Measurements from ENCODE around the gene CCDC9B. TPM values are rescaled to one million over a fixed set of nuclear protein-coding genes. Genes with fewer than 3 reads are reported as not detected.

CCDC9B gene
- total RNA-seq, 1 donor from 2014 or later: 9.8 TPM

DNA sequence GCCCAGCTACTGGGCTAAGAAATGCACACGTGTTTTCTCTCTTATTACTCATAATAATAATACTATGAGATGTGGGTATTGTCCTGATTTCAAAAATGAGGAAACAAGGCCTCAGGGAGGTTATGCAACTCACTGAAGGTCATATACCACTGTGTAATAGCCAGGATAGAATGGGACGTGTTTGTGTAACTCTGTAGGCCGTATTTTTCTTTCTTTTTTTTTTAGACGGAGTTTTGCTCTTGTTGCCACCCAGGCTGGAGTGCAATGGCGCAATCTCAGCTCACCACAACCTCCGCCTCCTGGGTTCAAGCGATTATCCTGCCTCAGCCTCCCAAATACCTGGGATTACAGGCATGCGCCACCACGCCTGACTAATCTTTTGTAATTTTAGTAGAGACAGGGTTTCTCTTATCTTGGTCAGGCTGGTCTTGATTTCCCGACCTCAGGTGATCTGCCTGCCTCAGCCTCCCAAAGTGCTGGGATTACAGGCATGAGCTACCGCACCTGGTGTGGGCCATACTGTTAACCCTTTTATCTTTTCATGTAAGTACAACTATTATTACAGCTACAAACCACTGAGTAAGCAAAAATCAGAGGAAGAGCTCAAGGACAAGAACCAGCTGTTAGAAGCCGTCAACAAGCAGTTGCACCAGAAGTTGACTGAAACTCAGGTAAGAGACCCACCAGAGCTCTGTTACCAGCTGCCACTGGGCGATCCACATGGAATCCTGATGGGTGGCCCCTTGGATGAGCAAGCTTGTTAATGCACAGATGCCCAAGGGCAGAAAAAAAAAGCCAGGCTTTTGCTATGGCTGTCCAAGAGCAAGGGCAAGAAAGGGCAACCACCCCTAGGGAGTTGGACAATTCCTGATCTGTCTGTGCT lies 48.4 kb upstream of the CCDC9B start:
- DNase-seq (ENCODE audit: low read depth) (no peak), FAIRE-seq (no peak)
- Histone ChIP-seq H3K4me1 (ENCODE audit: insufficient read depth, low read length) (no peaks in the 10 kb centered on the region), H3K27ac (ENCODE audit: low read depth, low read length) (no peak overlapping the region), H3K36me3 (ENCODE audit: insufficient read depth, low read length) (peaks cover 59% of the 10 kb centered on the region), H3K9me3 (ENCODE audit: insufficient read depth, low read depth, low read length) (no peaks in the 10 kb centered on the region), H3K27me3 (ENCODE audit: insufficient read depth, low read length) (no peaks in the 10 kb centered on the region), H3K4me2 (ENCODE audit: low read length) (no peak overlapping the region), H4K20me1 (ENCODE audit: insufficient read depth, low read length) (no peaks in the 10 kb centered on the region), H3K9ac (ENCODE audit: low read length) (no peak overlapping the region), H3K79me2 (ENCODE audit: insufficient read depth, low read length) (peaks cover 21% of the 10 kb centered on the region), H2AFZ (ENCODE audit: low read depth, low read length) (no peak overlapping the region), H3K4me3 (ENCODE audit: insufficient read depth, low read depth, low read length) (no peak overlapping the region)
- Mint-ChIP-seq H3K27me3 (ENCODE audit: low read depth, unreplicated experiment) (no peaks in the 10 kb centered on the region), H3K9me3 (ENCODE audit: unreplicated experiment) (no peaks in the 10 kb centered on the region), H3K27ac (ENCODE audit: unreplicated experiment) (no peak overlapping the region), H3K36me3 (ENCODE audit: low read depth, unreplicated experiment) (peaks cover 38% of the 10 kb centered on the region), H3K4me1 (ENCODE audit: low read depth, unreplicated experiment) (peaks cover 3% of the 10 kb centered on the region), H3K4me3 (ENCODE audit: unreplicated experiment) (no peak overlapping the region)
- TF ChIP-seq EZH2 (IDR thresholded peaks at IDR 0.05; ENCODE audit: insufficient read depth, low read length): no peak
- TF ChIP-seq, protein P1, sequence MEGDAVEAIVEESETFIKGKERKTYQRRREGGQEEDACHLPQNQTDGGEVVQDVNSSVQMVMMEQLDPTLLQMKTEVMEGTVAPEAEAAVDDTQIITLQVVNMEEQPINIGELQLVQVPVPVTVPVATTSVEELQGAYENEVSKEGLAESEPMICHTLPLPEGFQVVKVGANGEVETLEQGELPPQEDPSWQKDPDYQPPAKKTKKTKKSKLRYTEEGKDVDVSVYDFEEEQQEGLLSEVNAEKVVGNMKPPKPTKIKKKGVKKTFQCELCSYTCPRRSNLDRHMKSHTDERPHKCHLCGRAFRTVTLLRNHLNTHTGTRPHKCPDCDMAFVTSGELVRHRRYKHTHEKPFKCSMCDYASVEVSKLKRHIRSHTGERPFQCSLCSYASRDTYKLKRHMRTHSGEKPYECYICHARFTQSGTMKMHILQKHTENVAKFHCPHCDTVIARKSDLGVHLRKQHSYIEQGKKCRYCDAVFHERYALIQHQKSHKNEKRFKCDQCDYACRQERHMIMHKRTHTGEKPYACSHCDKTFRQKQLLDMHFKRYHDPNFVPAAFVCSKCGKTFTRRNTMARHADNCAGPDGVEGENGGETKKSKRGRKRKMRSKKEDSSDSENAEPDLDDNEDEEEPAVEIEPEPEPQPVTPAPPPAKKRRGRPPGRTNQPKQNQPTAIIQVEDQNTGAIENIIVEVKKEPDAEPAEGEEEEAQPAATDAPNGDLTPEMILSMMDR (IDR thresholded peaks at IDR 0.05; ENCODE audit: insufficient read depth, low read depth, low read length): no peak

DNA sequence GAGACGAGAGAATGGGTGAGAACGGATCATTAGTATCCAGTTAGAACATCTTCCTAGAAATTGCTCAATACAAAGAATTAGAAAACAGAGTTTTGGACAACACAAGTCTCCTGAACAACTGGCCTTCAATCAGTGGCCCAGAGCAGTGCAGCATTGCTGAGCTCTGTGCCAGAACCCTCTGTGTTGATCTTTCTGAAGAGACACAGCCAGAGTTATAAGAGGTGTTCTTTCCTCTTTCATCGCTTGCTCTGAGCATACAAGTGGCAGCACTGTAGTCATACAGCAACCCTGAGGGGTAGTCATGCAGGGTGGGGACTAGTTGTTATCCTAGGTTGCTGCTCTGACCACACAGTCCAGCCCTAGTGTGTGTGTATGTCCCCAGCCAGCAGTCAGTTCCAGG lies 45.7 kb upstream of the CCDC9B start:
- Histone ChIP-seq H3K4me1 (ENCODE audit: insufficient read depth, low read length) (peaks cover 6% of the 10 kb centered on the region), H3K9ac (ENCODE audit: low read length) (no peak overlapping the region), H4K20me1 (ENCODE audit: insufficient read depth, low read length) (no peaks in the 10 kb centered on the region), H3K27me3 (ENCODE audit: insufficient read depth, low read length) (no peaks in the 10 kb centered on the region), H3K9me3 (ENCODE audit: insufficient read depth, low read depth, low read length) (no peaks in the 10 kb centered on the region), H3K4me3 (ENCODE audit: insufficient read depth, low read depth, low read length) (no peak overlapping the region), H3K4me2 (ENCODE audit: low read length) (no peak overlapping the region), H2AFZ (ENCODE audit: low read depth, low read length) (no peak overlapping the region), H3K36me3 (ENCODE audit: insufficient read depth, low read length) (peaks cover 35% of the 10 kb centered on the region), H3K27ac (ENCODE audit: low read depth, low read length) (no peak overlapping the region), H3K79me2 (ENCODE audit: insufficient read depth, low read length) (peaks cover 35% of the 10 kb centered on the region)
- Mint-ChIP-seq H3K27me3 (ENCODE audit: low read depth, unreplicated experiment) (no peaks in the 10 kb centered on the region), H3K9me3 (ENCODE audit: unreplicated experiment) (no peaks in the 10 kb centered on the region), H3K27ac (ENCODE audit: unreplicated experiment) (no peak overlapping the region), H3K4me3 (ENCODE audit: unreplicated experiment) (no peak overlapping the region), H3K36me3 (ENCODE audit: low read depth, unreplicated experiment) (peaks cover 27% of the 10 kb centered on the region), H3K4me1 (ENCODE audit: low read depth, unreplicated experiment) (peaks cover 5% of the 10 kb centered on the region)
- TF ChIP-seq, protein P1 (IDR thresholded peaks at IDR 0.05; ENCODE audit: insufficient read depth, low read depth, low read length): no peak
- TF ChIP-seq EZH2 (IDR thresholded peaks at IDR 0.05; ENCODE audit: insufficient read depth, low read length): no peak
- DNase-seq (ENCODE audit: low read depth) (no peak), FAIRE-seq (no peak)

All from astrocyte (in vitro differentiated cells and primary cell).